Measurements from ENCODE around the gene SLC5A5.

SLC5A5 gene

DNA sequence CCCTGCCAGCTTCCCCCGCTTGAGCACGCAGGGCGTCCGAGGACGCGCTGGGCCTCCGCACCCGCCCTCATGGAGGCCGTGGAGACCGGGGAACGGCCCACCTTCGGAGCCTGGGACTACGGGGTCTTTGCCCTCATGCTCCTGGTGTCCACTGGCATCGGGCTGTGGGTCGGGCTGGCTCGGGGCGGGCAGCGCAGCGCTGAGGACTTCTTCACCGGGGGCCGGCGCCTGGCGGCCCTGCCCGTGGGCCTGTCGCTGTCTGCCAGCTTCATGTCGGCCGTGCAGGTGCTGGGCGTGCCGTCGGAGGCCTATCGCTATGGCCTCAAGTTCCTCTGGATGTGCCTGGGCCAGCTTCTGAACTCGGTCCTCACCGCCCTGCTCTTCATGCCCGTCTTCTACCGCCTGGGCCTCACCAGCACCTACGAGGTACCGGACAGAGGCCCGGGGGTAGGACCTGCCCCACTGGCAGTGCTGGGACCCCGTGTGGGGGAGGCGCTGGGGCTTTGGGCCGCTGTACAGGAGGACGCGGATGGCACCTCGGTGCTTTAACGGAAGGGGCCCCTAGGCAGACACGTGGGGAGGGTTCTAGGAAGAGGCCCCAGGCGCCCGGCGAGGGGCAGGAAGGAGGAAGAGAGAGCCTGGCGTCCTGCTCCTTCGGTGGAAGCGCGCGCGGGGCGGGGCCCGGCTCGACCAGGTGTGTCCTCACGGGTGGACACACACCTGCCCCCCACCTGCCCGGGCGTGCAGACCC, 681 bp downstream of the SLC5A5 start (continued):
- no peak for TF ChIP-seq ZSCAN5A (tag by site-specific recombination; IDR thresholded peaks at IDR 0.05)
- TF ChIP-seq ZEB2 (tag by site-specific recombination; IDR thresholded peaks at IDR 0.05) = no peak
- no peak for TF ChIP-seq ZNF138 (tag by site-specific recombination; IDR thresholded peaks at IDR 0.05; ENCODE audit: borderline replicate concordance)
- TF ChIP-seq ZNF549 (tag by site-specific recombination; IDR thresholded peaks at IDR 0.05) = no peak
- no peak for TF ChIP-seq TCF7L2 (IDR thresholded peaks at IDR 0.05; ENCODE audit: borderline replicate concordance, low read depth, low read length)
- TF ChIP-seq ZNF19 (tag by site-specific recombination; IDR thresholded peaks at IDR 0.05; ENCODE audit: low read depth) = no peak

- no peaks in the 10 kb centered on the region for H3K9me3 ChIP-seq (ENCODE audit: control insufficient read depth, insufficient read depth, low read depth, low read length)
- no peaks in the 10 kb centered on the region for H3K36me3 ChIP-seq (ENCODE audit: control insufficient read depth in 2 of 2, insufficient read depth in 1 of 2, low read length in 2 of 2)
- H3K4me3 ChIP-seq (ENCODE audit: low read depth, low read length) = peak overlapping the region; percentile 31
- CTCF ChIA-PET = no interaction called here
- H3K4me1 ChIP-seq (ENCODE audit: control insufficient read depth, insufficient read depth, low read length) = peaks cover 3% of the 10 kb centered on the region; the same call in 1 of the 2 replicates
- no peak overlapping the region for H3K27ac ChIP-seq (ENCODE audit: extremely low read depth, low read depth, low read length)
- POLR2A ChIA-PET = no interaction called here
- no peak for TF ChIP-seq ZNF629 (tag by site-specific recombination; IDR thresholded peaks at IDR 0.05)
- TF ChIP-seq ZBTB17 (tag by site-specific recombination; IDR thresholded peaks at IDR 0.05) = no peak
- peak; percentile 58; the same call in 1 of the 2 replicates for TF ChIP-seq KLF16 (tag by site-specific recombination; IDR thresholded peaks at IDR 0.05)
- no peak for TF ChIP-seq OSR2 (tag by site-specific recombination; IDR thresholded peaks at IDR 0.05)
- TF ChIP-seq, protein P1, sequence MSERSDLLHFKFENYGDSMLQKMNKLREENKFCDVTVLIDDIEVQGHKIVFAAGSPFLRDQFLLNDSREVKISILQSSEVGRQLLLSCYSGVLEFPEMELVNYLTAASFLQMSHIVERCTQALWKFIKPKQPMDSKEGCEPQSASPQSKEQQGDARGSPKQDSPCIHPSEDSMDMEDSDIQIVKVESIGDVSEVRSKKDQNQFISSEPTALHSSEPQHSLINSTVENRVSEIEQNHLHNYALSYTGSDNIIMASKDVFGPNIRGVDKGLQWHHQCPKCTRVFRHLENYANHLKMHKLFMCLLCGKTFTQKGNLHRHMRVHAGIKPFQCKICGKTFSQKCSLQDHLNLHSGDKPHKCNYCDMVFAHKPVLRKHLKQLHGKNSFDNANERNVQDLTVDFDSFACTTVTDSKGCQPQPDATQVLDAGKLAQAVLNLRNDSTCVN (tag by site-specific recombination; optimal IDR thresholded peaks at IDR 0.05) = peak; percentile 70
- TF ChIP-seq ZNF555 (tag by site-specific recombination; conservative IDR thresholded peaks at IDR 0.05) = no peak
- peak; percentile 66 for TF ChIP-seq KLF9 (tag by site-specific recombination; IDR thresholded peaks at IDR 0.05; ENCODE audit: low read depth)
- no peak for TF ChIP-seq RBAK (tag by site-specific recombination; IDR thresholded peaks at IDR 0.05)
- no peak for TF ChIP-seq ZNF658 (tag by site-specific recombination; IDR thresholded peaks at IDR 0.05)
- no peak for TF ChIP-seq ZFP41 (tag by site-specific recombination; IDR thresholded peaks at IDR 0.05; ENCODE audit: borderline replicate concordance)
- TF ChIP-seq, protein P2, sequence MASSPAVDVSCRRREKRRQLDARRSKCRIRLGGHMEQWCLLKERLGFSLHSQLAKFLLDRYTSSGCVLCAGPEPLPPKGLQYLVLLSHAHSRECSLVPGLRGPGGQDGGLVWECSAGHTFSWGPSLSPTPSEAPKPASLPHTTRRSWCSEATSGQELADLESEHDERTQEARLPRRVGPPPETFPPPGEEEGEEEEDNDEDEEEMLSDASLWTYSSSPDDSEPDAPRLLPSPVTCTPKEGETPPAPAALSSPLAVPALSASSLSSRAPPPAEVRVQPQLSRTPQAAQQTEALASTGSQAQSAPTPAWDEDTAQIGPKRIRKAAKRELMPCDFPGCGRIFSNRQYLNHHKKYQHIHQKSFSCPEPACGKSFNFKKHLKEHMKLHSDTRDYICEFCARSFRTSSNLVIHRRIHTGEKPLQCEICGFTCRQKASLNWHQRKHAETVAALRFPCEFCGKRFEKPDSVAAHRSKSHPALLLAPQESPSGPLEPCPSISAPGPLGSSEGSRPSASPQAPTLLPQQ (tag by site-specific recombination; IDR thresholded peaks at IDR 0.05) = peak; percentile 45; the same call in 1 of the 2 replicates
- no peak for TF ChIP-seq ZNF521 (tag by site-specific recombination; IDR thresholded peaks at IDR 0.05)
- TF ChIP-seq OVOL3 (tag by site-specific recombination; IDR thresholded peaks at IDR 0.05) = no peak
- no peak for TF ChIP-seq ZNF211 (tag by site-specific recombination; IDR thresholded peaks at IDR 0.05; ENCODE audit: low read depth)
- no peak for TF ChIP-seq ATF2 (tag by site-specific recombination; IDR thresholded peaks at IDR 0.05; ENCODE audit: low read depth)
- no peak for TF ChIP-seq PRDM1 (tag by site-specific recombination; IDR thresholded peaks at IDR 0.05)
- TF ChIP-seq IKZF3 (tag by site-specific recombination; IDR thresholded peaks at IDR 0.05) = no peak
- no peak for TF ChIP-seq ZNF747 (tag by site-specific recombination; IDR thresholded peaks at IDR 0.05)
- TF ChIP-seq ZBTB8A (tag by site-specific recombination; IDR thresholded peaks at IDR 0.05) = no peak
- TF ChIP-seq ZNF2 (tag by site-specific recombination; IDR thresholded peaks at IDR 0.05) = 0 out of 2 replicates have a peak, but pooled peaks have one; percentile 33
- no peak for TF ChIP-seq ZNF404 (tag by site-specific recombination; IDR thresholded peaks at IDR 0.05)
- TF ChIP-seq REPIN1 (tag by site-specific recombination; IDR thresholded peaks at IDR 0.05; ENCODE audit: low read depth) = no peak
- TF ChIP-seq, protein P3, sequence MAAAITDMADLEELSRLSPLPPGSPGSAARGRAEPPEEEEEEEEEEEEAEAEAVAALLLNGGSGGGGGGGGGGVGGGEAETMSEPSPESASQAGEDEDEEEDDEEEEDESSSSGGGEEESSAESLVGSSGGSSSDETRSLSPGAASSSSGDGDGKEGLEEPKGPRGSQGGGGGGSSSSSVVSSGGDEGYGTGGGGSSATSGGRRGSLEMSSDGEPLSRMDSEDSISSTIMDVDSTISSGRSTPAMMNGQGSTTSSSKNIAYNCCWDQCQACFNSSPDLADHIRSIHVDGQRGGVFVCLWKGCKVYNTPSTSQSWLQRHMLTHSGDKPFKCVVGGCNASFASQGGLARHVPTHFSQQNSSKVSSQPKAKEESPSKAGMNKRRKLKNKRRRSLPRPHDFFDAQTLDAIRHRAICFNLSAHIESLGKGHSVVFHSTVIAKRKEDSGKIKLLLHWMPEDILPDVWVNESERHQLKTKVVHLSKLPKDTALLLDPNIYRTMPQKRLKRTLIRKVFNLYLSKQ (tag by site-specific recombination; IDR thresholded peaks at IDR 0.05; ENCODE audit: borderline replicate concordance) = no peak
Measured at GRCh38 chr19:17873786-17874757, 2.3 kb downstream of the SLC5A5 start.
